Upper lobe of left lung (tissue), 6 donors: ENCODE measurements around the gene SMAD6. TPM values are rescaled to one million over a fixed set of nuclear protein-coding genes. Genes with fewer than 3 reads are reported as not detected.

Experiments used
- ATAC-seq, 2 donors: fragments of 200-7000 bp; cut with Tn5 transposase; one replicate each; pipeline ENCODE4 v1.9.1; 2022; ENCODE audit warnings: mild to moderate bottlenecking in 2 of 2, moderate library complexity in 2 of 2; ENCODE audit not compliant: low FRiP score in 2 of 2
- DNase-seq, 2 donors: peaks; one replicate each; pipeline ENCODE4 v3.0.0-alpha.2; 2019 to 2020
- H3K27ac ChIP-seq, 4 donors: fragments of 200-600 bp; sonication (generic); one replicate each; pipeline ENCODE4 v1.5.1; 2016 to 2019
- H3K27me3 ChIP-seq, 4 donors: fragments of 200-600 bp; sonication (generic); one replicate each; pipeline ENCODE4 v1.5.1; 2017 to 2019
- H3K36me3 ChIP-seq, 4 donors: fragments of 200-600 bp; sonication (generic); one replicate each; pipeline ENCODE4 v1.5.1; 2016 to 2019
- H3K4me1 ChIP-seq, 4 donors: fragments of 200-600 bp; sonication (generic); one replicate each; pipeline ENCODE4 v1.5.1; 2018 to 2019
- H3K4me3 ChIP-seq, 4 donors: fragments of 200-600 bp; sonication (generic); one replicate each; pipeline ENCODE4 v1.5.1; 2017 to 2019; ENCODE audit warnings: mild to moderate bottlenecking in 2 of 4, moderate library complexity in 1 of 4
- H3K9me3 ChIP-seq, 4 donors: fragments of 200-600 bp; sonication (generic); one replicate each; pipeline ENCODE4 v1.5.1; 2018 to 2019
- CTCF ChIP-seq, 6 experiments: fragments of 450-650 bp in 4 of 6; fragments of 200-600 bp in 2 of 6; sonication (generic) in 2 of 6; IDR thresholded peaks; one replicate each; pipeline ENCODE4 v1.5.1; 2016 to 2019; ENCODE audit warnings: antibody characterized with exemption in 6 of 6
- EP300 ChIP-seq, 4 donors: sonication (generic); formaldehyde crosslinking; IDR thresholded peaks; one replicate each; pipeline ENCODE4 v1.5.1; 2017; ENCODE audit warnings: antibody characterized with exemption in 4 of 4, control low read depth in 2 of 4
- POLR2A ChIP-seq, 4 donors: fragments of 450-650 bp; IDR thresholded peaks; one replicate each; pipeline ENCODE4 v1.5.1; 2016 to 2017; ENCODE audit warnings: antibody characterized with exemption in 4 of 4, mild to moderate bottlenecking in 2 of 4
- POLR2AphosphoS5 ChIP-seq, 2 donors: sonication (generic); formaldehyde crosslinking; IDR thresholded peaks; one replicate each; pipeline ENCODE4 v1.5.1; 2017; ENCODE audit warnings: antibody characterized with exemption in 2 of 2
- WGBS, 2 donors: methylation state at CpG; one replicate each; pipeline ENCODE4 v1.1.5; 2017 to 2018; 5-methylcytosine and 5-hydroxymethylcytosine counted together
- total RNA-seq, 6 donors: library from RNA; depleted of rRNA in 4 of 6; stranded (reverse); fragments of >200 nt in 4 of 6; gene quantifications; one replicate each; pipeline versions ENCODE4 v1.1.0 to v1.2.1, GENCODE V29; 2016 to 2021
- donor health status: DM: no; HTN: no; CAD: no; lungs with moderate emphysema.
- donor health status: DM: no; HTN: yes; CAD: no; lungs with severe emphysema.

SMAD6 gene
- total RNA-seq, 6 donors from 2014 or later: 76.6 to 377 (median 102) TPM

- peak overlapping the region in 1 of 4 donors; percentile 23 for H3K4me3 ChIP-seq
- H3K4me1 ChIP-seq: peaks cover 41 to 85% (median 83%) of the 10 kb centered on the region in 4 donors
- TF ChIP-seq POLR2AphosphoS5 (IDR thresholded peaks at IDR 0.05): no peak
- TF ChIP-seq EP300 (IDR thresholded peaks at IDR 0.05): no peak
- TF ChIP-seq CTCF (IDR thresholded peaks at IDR 0.05): no peak
- TF ChIP-seq POLR2A (IDR thresholded peaks at IDR 0.05): no peak
- no peaks in the 10 kb centered on the region for H3K27me3 ChIP-seq
- DNase-seq: no peak
- H3K36me3 ChIP-seq: peaks cover 0 to 27% (median 0%) of the 10 kb centered on the region in 4 donors
- peak overlapping the region; percentile 40 to 78 (median 55) for H3K27ac ChIP-seq
- H3K9me3 ChIP-seq: no peaks in the 10 kb centered on the region
- ATAC-seq: no peak
- WGBS, 2 donors: 40 to 66% methylated on average over 11 of the region's 11 CpGs
Observed at GRCh38 chr15:66737243-66738010, 35.4 kb downstream of the SMAD6 start.

- H3K27ac ChIP-seq: peak overlapping the region in 2 of 4 donors; percentile 59 to 78
- ATAC-seq: no peak
- no peaks in the 10 kb centered on the region for H3K27me3 ChIP-seq
- peaks cover 0 to 31% (median 0%) of the 10 kb centered on the region in 4 donors for H3K36me3 ChIP-seq
- TF ChIP-seq POLR2AphosphoS5 (IDR thresholded peaks at IDR 0.05) (no peak), CTCF (IDR thresholded peaks at IDR 0.05) (no peak), POLR2A (IDR thresholded peaks at IDR 0.05) (no peak), EP300 (IDR thresholded peaks at IDR 0.05) (no peak)
- peaks cover 48 to 92% (median 89%) of the 10 kb centered on the region in 4 donors for H3K4me1 ChIP-seq
- no peak for DNase-seq
- H3K4me3 ChIP-seq: peak overlapping the region in 1 of 4 donors; percentile 23
- H3K9me3 ChIP-seq: no peaks in the 10 kb centered on the region
- 54 to 55% methylated on average over 10 of the region's 10 CpGs for WGBS, 2 donors
Observed at GRCh38 chr15:66738116-66738515, 36.1 kb downstream of the SMAD6 start.

- peaks cover 48 to 95% (median 89%) of the 10 kb centered on the region in 4 donors for H3K4me1 ChIP-seq
Observed at GRCh38 chr15:66738595-66738994, 36.6 kb downstream of the SMAD6 start.

GRCh38 chr15:66739287-66739686 is 37.3 kb downstream of the SMAD6 start:
- H3K36me3 ChIP-seq: peaks cover 0 to 24% (median 0%) of the 10 kb centered on the region in 4 donors
- peak overlapping the region in 1 of 4 donors; percentile 23 for H3K4me3 ChIP-seq
- ATAC-seq (no peak), DNase-seq (no peak)
- no peaks in the 10 kb centered on the region for H3K9me3 ChIP-seq
- H3K4me1 ChIP-seq: peaks cover 46 to 97% (median 90%) of the 10 kb centered on the region in 4 donors
- H3K27ac ChIP-seq: peak overlapping the region in 1 of 4 donors; percentile 32
- H3K27me3 ChIP-seq: no peaks in the 10 kb centered on the region
- TF ChIP-seq EP300 (IDR thresholded peaks at IDR 0.05) (no peak), POLR2AphosphoS5 (IDR thresholded peaks at IDR 0.05) (no peak), POLR2A (IDR thresholded peaks at IDR 0.05) (no peak), CTCF (IDR thresholded peaks at IDR 0.05) (no peak)
- WGBS, 2 donors: 57 to 71% methylated on average over 5 to 6 of the region's 6 CpGs

More at GRCh38 chr15:66738595-66738994, 36.6 kb downstream of the SMAD6 start:
- H3K27ac ChIP-seq: no peak overlapping the region
- DNase-seq (no peak), ATAC-seq (no peak)
- peaks cover 0 to 29% (median 0%) of the 10 kb centered on the region in 4 donors for H3K36me3 ChIP-seq
- no peaks in the 10 kb centered on the region for H3K9me3 ChIP-seq
- H3K4me3 ChIP-seq: peak overlapping the region in 1 of 4 donors; percentile 23
- 70 to 85% methylated on average over 10 of the region's 10 CpGs for WGBS, 2 donors
- no peaks in the 10 kb centered on the region for H3K27me3 ChIP-seq
- no peak for TF ChIP-seq POLR2AphosphoS5 (IDR thresholded peaks at IDR 0.05)
- TF ChIP-seq POLR2A (IDR thresholded peaks at IDR 0.05): no peak
- no peak for TF ChIP-seq EP300 (IDR thresholded peaks at IDR 0.05)
- TF ChIP-seq CTCF (IDR thresholded peaks at IDR 0.05): no peak
